Esophagus (tissue), 2 donors: ENCODE results near the gene SELENOM. TPM values are rescaled to one million over a fixed set of nuclear protein-coding genes. Genes with fewer than 3 reads are reported as not detected.

Experiments
- H3K27ac ChIP-seq, 2 donors: one replicate each; pipeline ENCODE4 v1.5.1; 2013; ENCODE audit warnings: low read depth in 2 of 2, mild to moderate bottlenecking in 2 of 2, inconsistent platforms in 1 of 2, low read length in 1 of 2, moderate library complexity in 1 of 2
- H3K27me3 ChIP-seq, 2 donors: one replicate each; pipeline ENCODE4 v1.6.1; 2013; ENCODE audit warnings: low read length in 2 of 2, control low read depth in 1 of 2, mild to moderate bottlenecking in 1 of 2; ENCODE audit not compliant: insufficient read depth in 2 of 2, control insufficient read depth in 1 of 2
- H3K36me3 ChIP-seq, 2 donors: one replicate each; pipeline ENCODE4 v1.6.1; 2013; ENCODE audit warnings: low read length in 1 of 2; ENCODE audit not compliant: control insufficient read depth in 2 of 2, insufficient read depth in 2 of 2
- H3K4me1 ChIP-seq, 2 donors: one replicate each; pipeline ENCODE4 v1.6.1; 2013; ENCODE audit warnings: low read length in 1 of 2; ENCODE audit not compliant: control insufficient read depth in 2 of 2, insufficient read depth in 2 of 2
- H3K4me3 ChIP-seq, 2 donors: one replicate each; pipeline ENCODE4 v1.5.1; 2013; ENCODE audit warnings: low read length in 2 of 2, mild to moderate bottlenecking in 2 of 2, low read depth in 1 of 2, moderate library complexity in 1 of 2
- H3K9me3 ChIP-seq, 2 donors: one replicate each; pipeline ENCODE4 v1.6.1; 2013; ENCODE audit warnings: mild to moderate bottlenecking in 2 of 2, low read depth in 1 of 2, low read length in 1 of 2, moderate library complexity in 1 of 2; ENCODE audit not compliant: control insufficient read depth in 2 of 2, insufficient read depth in 1 of 2
- WGBS, 2 donors: extraction: QIAGEN DNeasy Blood & Tissue Kit; methylation state at CpG; one replicate each; pipeline ENCODE4 v1.1.7; 2013; 5-methylcytosine and 5-hydroxymethylcytosine counted together
- polyA plus RNA-seq, 2 donors: library from polyadenylated mRNA; stranded (reverse); fragments of 200-250 nt; gene quantifications; one replicate each; pipeline ENCODE4 v1.2.3, GENCODE V29; 2013
- donor health status: healthy with polysubstance abuse.
- donor health status: Bipolar disorder and iron deficiency.

The SELENOM gene
- polyA plus RNA-seq, 2 donors, result 41.1 to 127 TPM

- WGBS, 2 donors, result 89 to 92% methylated on average over 16 of the region's 16 CpGs
- Histone ChIP-seq H3K4me1 (peaks cover 11 to 28% of the 10 kb centered on the region in 2 donors), H3K9me3 (peaks cover 0 to 2% of the 10 kb centered on the region in 2 donors), H3K27ac (no peak overlapping the region), H3K4me3 (no peak overlapping the region), H3K27me3 (no peaks in the 10 kb centered on the region), H3K36me3 (peaks cover 0 to 1% of the 10 kb centered on the region in 2 donors)
Observed at GRCh38 chr22:31136711-31137110, 29.3 kb upstream of the SELENOM start.

- Histone ChIP-seq H3K27me3 (no peaks in the 10 kb centered on the region), H3K4me1 (peaks cover 9 to 23% of the 10 kb centered on the region in 2 donors), H3K9me3 (peaks cover 0 to 2% of the 10 kb centered on the region in 2 donors), H3K4me3 (no peak overlapping the region), H3K27ac (no peak overlapping the region), H3K36me3 (peaks cover 0 to 1% of the 10 kb centered on the region in 2 donors)
- 79 to 88% methylated on average over 9 of the region's 9 CpGs for WGBS, 2 donors
Observed at GRCh38 chr22:31136155-31136554, 28.8 kb upstream of the SELENOM start.

GRCh38 chr22:31135706-31136105, 28.3 kb upstream of the SELENOM start:
- H3K27ac ChIP-seq, result no peak overlapping the region
- WGBS, 2 donors, result 92 to 93% methylated on average over 6 of the region's 6 CpGs
- H3K27me3 ChIP-seq, result no peaks in the 10 kb centered on the region
- H3K9me3 ChIP-seq, result peaks cover 0 to 2% of the 10 kb centered on the region in 2 donors
- peaks cover 0 to 1% of the 10 kb centered on the region in 2 donors for H3K36me3 ChIP-seq
- peaks cover 8 to 18% of the 10 kb centered on the region in 2 donors for H3K4me1 ChIP-seq
- H3K4me3 ChIP-seq, result no peak overlapping the region

GRCh38 chr22:31134688-31135087, 27.3 kb upstream of the SELENOM start:
- Histone ChIP-seq H3K27ac (no peak overlapping the region), H3K4me1 (peaks cover 6 to 8% of the 10 kb centered on the region in 2 donors), H3K27me3 (no peaks in the 10 kb centered on the region), H3K9me3 (peaks cover 0 to 2% of the 10 kb centered on the region in 2 donors), H3K36me3 (peaks cover 0 to 1% of the 10 kb centered on the region in 2 donors), H3K4me3 (no peak overlapping the region)
- 83 to 90% methylated on average over 4 of the region's 4 CpGs for WGBS, 2 donors

- WGBS, 2 donors, result 91 to 92% methylated on average over 18 to 19 of the region's 19 CpGs
Observed at GRCh38 chr22:31133911-31134310, 26.5 kb upstream of the SELENOM start.

GRCh38 chr22:31130873-31131272, 23.5 kb upstream of the SELENOM start:
- no peaks in the 10 kb centered on the region for H3K27me3 ChIP-seq
- H3K9me3 ChIP-seq, result no peaks in the 10 kb centered on the region
- peaks cover 0 to 1% of the 10 kb centered on the region in 2 donors for H3K36me3 ChIP-seq
- no peak overlapping the region for H3K4me3 ChIP-seq
- no peak overlapping the region for H3K27ac ChIP-seq
- H3K4me1 ChIP-seq, result peaks cover 4 to 6% of the 10 kb centered on the region in 2 donors
- 78 to 83% methylated on average over 2 of the region's 2 CpGs for WGBS, 2 donors

More at GRCh38 chr22:31133911-31134310, 26.5 kb upstream of the SELENOM start:
- peaks cover 0 to 1% of the 10 kb centered on the region in 2 donors for H3K36me3 ChIP-seq
- H3K4me3 ChIP-seq, result no peak overlapping the region
- peaks cover 6% of the 10 kb centered on the region in 2 donors for H3K4me1 ChIP-seq
- no peaks in the 10 kb centered on the region for H3K27me3 ChIP-seq
- H3K9me3 ChIP-seq, result peaks cover 0 to 2% of the 10 kb centered on the region in 2 donors
- no peak overlapping the region for H3K27ac ChIP-seq

- WGBS, 2 donors, result 89 to 92% methylated on average over 7 of the region's 7 CpGs
- no peak overlapping the region for H3K27ac ChIP-seq
- H3K4me1 ChIP-seq, result peaks cover 6% of the 10 kb centered on the region in 2 donors
- H3K4me3 ChIP-seq, result no peak overlapping the region
- no peaks in the 10 kb centered on the region for H3K9me3 ChIP-seq
- no peaks in the 10 kb centered on the region for H3K36me3 ChIP-seq
- no peaks in the 10 kb centered on the region for H3K27me3 ChIP-seq
Observed at GRCh38 chr22:31128156-31128555, 20.8 kb upstream of the SELENOM start.

GRCh38 chr22:31127181-31127772, 19.9 kb upstream of the SELENOM start:
- H3K4me1 ChIP-seq, result peaks cover 6 to 11% of the 10 kb centered on the region in 2 donors
- no peaks in the 10 kb centered on the region for H3K36me3 ChIP-seq
- H3K27me3 ChIP-seq, result no peaks in the 10 kb centered on the region
- no peaks in the 10 kb centered on the region for H3K9me3 ChIP-seq
- H3K27ac ChIP-seq, result no peak overlapping the region
- WGBS, 2 donors, result 67 to 77% methylated on average over 19 of the region's 19 CpGs
- H3K4me3 ChIP-seq, result no peak overlapping the region

GRCh38 chr22:31126869-31127175, 19.5 kb upstream of the SELENOM start:
- Histone ChIP-seq H3K27ac (no peak overlapping the region), H3K27me3 (no peaks in the 10 kb centered on the region), H3K4me1 (peaks cover 3 to 11% of the 10 kb centered on the region in 2 donors), H3K36me3 (no peaks in the 10 kb centered on the region), H3K4me3 (no peak overlapping the region), H3K9me3 (no peaks in the 10 kb centered on the region)
- 86 to 87% methylated on average over 13 of the region's 13 CpGs for WGBS, 2 donors
